22Rv1 (cell line): ENCODE measurements around the gene ZFP36.

ENCODE experiments used
- ZFX ChIP-seq: fragments of 450-650 bp; IDR thresholded peaks from 2 replicates; pipeline ENCODE4 v1.6.1; 2017; ENCODE audit warnings: antibody characterized with exemption, borderline replicate concordance
- TF ChIP-seq, protein P1 (sequence below): fragments of 450-650 bp; IDR thresholded peaks from 2 replicates; pipeline ENCODE4 v1.5.1; 2017; ENCODE audit warnings: mild to moderate bottlenecking

DNA sequence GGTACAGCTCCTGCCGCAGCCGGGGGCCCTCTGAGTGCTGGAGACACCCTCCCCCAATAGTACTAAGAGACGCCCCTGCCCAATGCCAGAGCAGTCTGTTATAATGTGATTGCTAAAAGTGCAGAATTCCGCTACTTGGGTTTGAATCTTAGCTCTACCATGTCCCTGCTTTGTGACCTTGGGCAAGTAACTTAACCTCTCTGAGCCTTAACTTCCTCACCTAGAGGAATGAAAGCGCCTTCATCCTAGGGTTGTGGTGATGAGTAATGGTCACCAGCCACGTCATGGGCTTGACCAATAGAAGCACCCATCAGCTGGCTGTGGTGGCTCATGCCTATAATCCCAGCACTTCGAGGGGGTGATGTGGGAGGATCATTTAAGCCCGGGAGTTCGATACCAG lies 12.4 kb downstream of the ZFP36 start:
- TF ChIP-seq, protein P1, sequence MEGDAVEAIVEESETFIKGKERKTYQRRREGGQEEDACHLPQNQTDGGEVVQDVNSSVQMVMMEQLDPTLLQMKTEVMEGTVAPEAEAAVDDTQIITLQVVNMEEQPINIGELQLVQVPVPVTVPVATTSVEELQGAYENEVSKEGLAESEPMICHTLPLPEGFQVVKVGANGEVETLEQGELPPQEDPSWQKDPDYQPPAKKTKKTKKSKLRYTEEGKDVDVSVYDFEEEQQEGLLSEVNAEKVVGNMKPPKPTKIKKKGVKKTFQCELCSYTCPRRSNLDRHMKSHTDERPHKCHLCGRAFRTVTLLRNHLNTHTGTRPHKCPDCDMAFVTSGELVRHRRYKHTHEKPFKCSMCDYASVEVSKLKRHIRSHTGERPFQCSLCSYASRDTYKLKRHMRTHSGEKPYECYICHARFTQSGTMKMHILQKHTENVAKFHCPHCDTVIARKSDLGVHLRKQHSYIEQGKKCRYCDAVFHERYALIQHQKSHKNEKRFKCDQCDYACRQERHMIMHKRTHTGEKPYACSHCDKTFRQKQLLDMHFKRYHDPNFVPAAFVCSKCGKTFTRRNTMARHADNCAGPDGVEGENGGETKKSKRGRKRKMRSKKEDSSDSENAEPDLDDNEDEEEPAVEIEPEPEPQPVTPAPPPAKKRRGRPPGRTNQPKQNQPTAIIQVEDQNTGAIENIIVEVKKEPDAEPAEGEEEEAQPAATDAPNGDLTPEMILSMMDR = no peak
- no peak for TF ChIP-seq ZFX
